OCI-LY3 (cell line): ENCODE results near the gene P2RY6.

Experiments used
- EZH2phosphoT487 ChIP-seq: fragments of 200-600 bp; shearing (Covaris generic); IDR thresholded peaks from 2 replicates; pipeline ENCODE4 v1.6.1; 2018; ENCODE audit warnings: antibody characterized with exemption, mixed run types, low read depth
- TF ChIP-seq, protein P1 (sequence below): fragments of 200-600, 300-600 bp; sonication (generic); IDR thresholded peaks from 2 replicates; pipeline ENCODE4 v1.5.1; 2014; ENCODE audit warnings: antibody characterized with exemption, low read length, low read depth

- TF ChIP-seq, protein P1, sequence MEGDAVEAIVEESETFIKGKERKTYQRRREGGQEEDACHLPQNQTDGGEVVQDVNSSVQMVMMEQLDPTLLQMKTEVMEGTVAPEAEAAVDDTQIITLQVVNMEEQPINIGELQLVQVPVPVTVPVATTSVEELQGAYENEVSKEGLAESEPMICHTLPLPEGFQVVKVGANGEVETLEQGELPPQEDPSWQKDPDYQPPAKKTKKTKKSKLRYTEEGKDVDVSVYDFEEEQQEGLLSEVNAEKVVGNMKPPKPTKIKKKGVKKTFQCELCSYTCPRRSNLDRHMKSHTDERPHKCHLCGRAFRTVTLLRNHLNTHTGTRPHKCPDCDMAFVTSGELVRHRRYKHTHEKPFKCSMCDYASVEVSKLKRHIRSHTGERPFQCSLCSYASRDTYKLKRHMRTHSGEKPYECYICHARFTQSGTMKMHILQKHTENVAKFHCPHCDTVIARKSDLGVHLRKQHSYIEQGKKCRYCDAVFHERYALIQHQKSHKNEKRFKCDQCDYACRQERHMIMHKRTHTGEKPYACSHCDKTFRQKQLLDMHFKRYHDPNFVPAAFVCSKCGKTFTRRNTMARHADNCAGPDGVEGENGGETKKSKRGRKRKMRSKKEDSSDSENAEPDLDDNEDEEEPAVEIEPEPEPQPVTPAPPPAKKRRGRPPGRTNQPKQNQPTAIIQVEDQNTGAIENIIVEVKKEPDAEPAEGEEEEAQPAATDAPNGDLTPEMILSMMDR: no peak
- TF ChIP-seq EZH2phosphoT487: no peak
Measured at GRCh38 chr11:73249304-73249703, 22.8 kb upstream of the P2RY6 start.
